Peyer's patch (tissue), 4 donors: ENCODE data around the gene SLC6A15.

Experiments
- CTCF ChIP-seq, 6 experiments: fragments of 450-650 bp in 4 of 6; fragments of 200-600 bp in 2 of 6; sonication (generic) in 1 of 6; IDR thresholded peaks; one replicate each; pipeline ENCODE4 v1.5.1; 2017 to 2019; ENCODE audit warnings: antibody characterized with exemption in 6 of 6, mild to moderate bottlenecking in 3 of 6, moderate library complexity in 1 of 6
- POLR2A ChIP-seq, 2 donors: fragments of 450-650 bp; IDR thresholded peaks; one replicate each; pipeline ENCODE4 v1.5.1; 2017; ENCODE audit warnings: antibody characterized with exemption in 2 of 2, mild to moderate bottlenecking in 2 of 2, moderate library complexity in 2 of 2

GRCh38 chr12:84874125-84874824, 38.3 kb downstream of the SLC6A15 start:
- TF ChIP-seq POLR2A (IDR thresholded peaks at IDR 0.05) (no peak), CTCF (IDR thresholded peaks at IDR 0.05) (peak; percentile 21 to 86 (median 66))
